ENCODE results near the gene NMNAT1.

Gene NMNAT1

DNA sequence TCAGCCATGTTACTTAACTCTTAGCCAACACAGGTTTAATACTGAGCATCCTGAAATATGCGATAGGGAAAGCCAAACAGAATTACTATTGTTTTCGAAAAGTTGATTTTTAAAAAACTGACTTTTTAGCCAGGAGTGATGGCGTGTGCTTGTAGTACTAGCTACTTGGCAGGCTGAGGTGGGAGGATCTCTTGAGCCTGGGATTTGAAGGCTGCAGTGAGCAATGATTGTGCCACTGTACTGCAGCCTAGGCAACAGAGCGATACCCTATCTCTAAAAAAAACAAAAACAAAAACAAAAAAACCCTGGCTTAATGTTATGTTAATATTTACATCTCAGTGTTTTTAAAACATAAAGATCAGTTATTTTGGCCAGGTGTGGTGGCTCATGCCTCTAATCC, 16.7 kb downstream of the NMNAT1 start:
- H3K9me3 ChIP-seq (ENCODE audit: control insufficient read depth, insufficient read depth, low read length), result no peaks in the 10 kb centered on the region
- no peaks in the 10 kb centered on the region for H4K20me1 ChIP-seq (ENCODE audit: control insufficient read depth, insufficient read depth, low read depth, low read length)
- H3K4me3 ChIP-seq (ENCODE audit: low read length), result no peak overlapping the region
- TF ChIP-seq, protein P1, sequence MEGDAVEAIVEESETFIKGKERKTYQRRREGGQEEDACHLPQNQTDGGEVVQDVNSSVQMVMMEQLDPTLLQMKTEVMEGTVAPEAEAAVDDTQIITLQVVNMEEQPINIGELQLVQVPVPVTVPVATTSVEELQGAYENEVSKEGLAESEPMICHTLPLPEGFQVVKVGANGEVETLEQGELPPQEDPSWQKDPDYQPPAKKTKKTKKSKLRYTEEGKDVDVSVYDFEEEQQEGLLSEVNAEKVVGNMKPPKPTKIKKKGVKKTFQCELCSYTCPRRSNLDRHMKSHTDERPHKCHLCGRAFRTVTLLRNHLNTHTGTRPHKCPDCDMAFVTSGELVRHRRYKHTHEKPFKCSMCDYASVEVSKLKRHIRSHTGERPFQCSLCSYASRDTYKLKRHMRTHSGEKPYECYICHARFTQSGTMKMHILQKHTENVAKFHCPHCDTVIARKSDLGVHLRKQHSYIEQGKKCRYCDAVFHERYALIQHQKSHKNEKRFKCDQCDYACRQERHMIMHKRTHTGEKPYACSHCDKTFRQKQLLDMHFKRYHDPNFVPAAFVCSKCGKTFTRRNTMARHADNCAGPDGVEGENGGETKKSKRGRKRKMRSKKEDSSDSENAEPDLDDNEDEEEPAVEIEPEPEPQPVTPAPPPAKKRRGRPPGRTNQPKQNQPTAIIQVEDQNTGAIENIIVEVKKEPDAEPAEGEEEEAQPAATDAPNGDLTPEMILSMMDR (IDR thresholded peaks at IDR 0.05; ENCODE audit: low read depth, low read length, poor library complexity, severe bottlenecking), result no peak
- no peak for TF ChIP-seq EZH2phosphoT487 (IDR thresholded peaks at IDR 0.05; ENCODE audit: borderline replicate concordance, low read length)
- no peaks in the 10 kb centered on the region for H3K9me2 ChIP-seq (replicated peaks; ENCODE audit: control insufficient read depth, low read length)
- H3K4me2 ChIP-seq (ENCODE audit: low read length), result no peak overlapping the region
- H3K36me3 ChIP-seq (ENCODE audit: control insufficient read depth, low read length), result no peaks in the 10 kb centered on the region
- peaks cover 8% of the 10 kb centered on the region for H3K4me1 ChIP-seq (ENCODE audit: control insufficient read depth, low read length)
- H3K27me3 ChIP-seq (ENCODE audit: control insufficient read depth, low read length), result no peaks in the 10 kb centered on the region
- H3F3A ChIP-seq (ENCODE audit: control insufficient read depth, insufficient read depth), result no peaks in the 10 kb centered on the region
- no peaks in the 10 kb centered on the region for H3K79me2 ChIP-seq (ENCODE audit: control insufficient read depth, low read length)
- H3K27ac ChIP-seq (ENCODE audit: low read depth, low read length), result no peak overlapping the region

DNA sequence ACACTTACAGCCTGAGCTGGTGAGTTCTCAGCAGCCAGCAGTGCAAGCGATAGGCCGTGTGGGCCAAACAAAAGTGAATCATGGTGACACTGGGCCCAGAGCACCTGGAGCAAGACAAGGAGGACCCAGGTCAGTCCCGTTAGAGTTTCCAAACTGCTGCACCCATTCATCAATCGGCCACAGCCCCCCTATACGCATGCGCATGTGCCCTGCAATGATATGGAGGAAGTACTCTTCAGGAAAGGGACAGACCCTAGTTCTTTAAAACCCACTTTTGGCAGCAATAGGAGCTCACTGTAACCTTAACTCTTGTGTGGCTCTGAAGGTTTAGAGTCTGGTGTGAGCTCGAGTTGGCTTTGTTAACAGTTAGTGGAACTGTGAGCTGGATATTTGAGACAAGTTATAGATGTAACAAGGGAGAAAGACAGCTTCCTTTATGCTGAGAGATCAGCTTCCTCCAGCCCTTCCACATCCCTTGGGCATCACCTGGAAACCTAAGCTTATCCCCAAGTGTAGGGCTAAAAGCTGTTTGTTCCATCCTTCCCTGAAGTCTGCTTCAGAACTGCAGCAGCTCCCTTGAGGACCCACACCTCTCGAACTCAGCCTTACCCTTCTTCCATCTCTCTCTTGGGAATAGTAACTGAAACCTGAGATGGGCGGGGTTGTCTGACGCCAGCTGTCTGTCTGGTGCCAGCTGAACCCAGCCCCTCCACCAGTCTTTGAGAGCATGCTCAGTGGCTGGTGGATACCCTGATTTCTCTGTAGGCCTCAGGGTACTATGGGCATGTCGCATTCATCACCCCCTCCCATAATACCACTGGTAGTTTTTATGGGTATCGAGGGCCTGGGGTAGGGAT, 17.7 kb downstream of the NMNAT1 start:
- TF ChIP-seq EZH2phosphoT487 (IDR thresholded peaks at IDR 0.05; ENCODE audit: borderline replicate concordance, low read length), result no peak
- TF ChIP-seq, protein P1 (IDR thresholded peaks at IDR 0.05; ENCODE audit: low read depth, low read length, poor library complexity, severe bottlenecking), result no peak
- Histone ChIP-seq H3K4me3 (ENCODE audit: low read length) (no peak overlapping the region), H3K9me2 (replicated peaks; ENCODE audit: control insufficient read depth, low read length) (no peaks in the 10 kb centered on the region), H3K79me2 (ENCODE audit: control insufficient read depth, low read length) (no peaks in the 10 kb centered on the region), H3K4me2 (ENCODE audit: low read length) (0 out of 2 replicates have a peak overlapping the region, but pooled peaks have one; percentile 12), H3K36me3 (ENCODE audit: control insufficient read depth, low read length) (no peaks in the 10 kb centered on the region), H3F3A (ENCODE audit: control insufficient read depth, insufficient read depth) (no peaks in the 10 kb centered on the region), H3K4me1 (ENCODE audit: control insufficient read depth, low read length) (peaks cover 8% of the 10 kb centered on the region), H4K20me1 (ENCODE audit: control insufficient read depth, insufficient read depth, low read depth, low read length) (no peaks in the 10 kb centered on the region), H3K9me3 (ENCODE audit: control insufficient read depth, insufficient read depth, low read length) (no peaks in the 10 kb centered on the region), H3K27me3 (ENCODE audit: control insufficient read depth, low read length) (no peaks in the 10 kb centered on the region), H3K27ac (ENCODE audit: low read depth, low read length) (no peak overlapping the region)

DNA sequence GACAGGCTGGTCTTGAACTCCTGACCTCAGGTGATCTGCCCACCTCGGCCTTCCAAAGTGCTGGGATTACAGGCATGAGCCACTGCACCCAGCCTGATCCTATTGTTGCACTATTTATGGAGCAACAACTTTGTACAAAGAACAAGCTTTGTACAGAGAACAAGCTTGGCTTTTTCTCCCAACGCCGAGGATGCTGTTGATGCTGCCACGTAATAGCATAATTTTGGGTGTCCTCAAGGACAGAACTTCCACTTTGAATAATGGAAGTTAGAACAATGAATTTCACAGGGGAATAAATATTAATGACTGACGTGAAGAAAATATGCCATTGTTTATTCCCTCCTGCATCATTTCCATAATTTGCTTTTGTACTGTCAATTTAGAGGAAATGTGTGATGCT, 41.0 kb downstream of the NMNAT1 start:
- Histone ChIP-seq H3K36me3 (ENCODE audit: control insufficient read depth, low read length) (no peaks in the 10 kb centered on the region), H4K20me1 (ENCODE audit: control insufficient read depth, insufficient read depth, low read depth, low read length) (no peaks in the 10 kb centered on the region), H3K4me2 (ENCODE audit: low read length) (no peak overlapping the region), H3K27me3 (ENCODE audit: control insufficient read depth, low read length) (no peaks in the 10 kb centered on the region), H3K4me1 (ENCODE audit: control insufficient read depth, low read length) (no peaks in the 10 kb centered on the region), H3K9me3 (ENCODE audit: control insufficient read depth, insufficient read depth, low read length) (no peaks in the 10 kb centered on the region), H3K79me2 (ENCODE audit: control insufficient read depth, low read length) (no peaks in the 10 kb centered on the region), H3K27ac (ENCODE audit: low read depth, low read length) (no peak overlapping the region), H3F3A (ENCODE audit: control insufficient read depth, insufficient read depth) (no peaks in the 10 kb centered on the region), H3K4me3 (ENCODE audit: low read length) (no peak overlapping the region), H3K9me2 (replicated peaks; ENCODE audit: control insufficient read depth, low read length) (no peaks in the 10 kb centered on the region)
- TF ChIP-seq EZH2phosphoT487 (IDR thresholded peaks at IDR 0.05; ENCODE audit: borderline replicate concordance, low read length), result no peak
- TF ChIP-seq, protein P1 (IDR thresholded peaks at IDR 0.05; ENCODE audit: low read depth, low read length, poor library complexity, severe bottlenecking), result no peak
